ENCODE data around the gene ERC1. TPM values are rescaled to one million over a fixed set of nuclear protein-coding genes. Genes with fewer than 3 reads are reported as not detected.

The ERC1 gene
- total RNA-seq, 2 experiments from 2014 or later, result 24.7 to 31.9 TPM

DNA sequence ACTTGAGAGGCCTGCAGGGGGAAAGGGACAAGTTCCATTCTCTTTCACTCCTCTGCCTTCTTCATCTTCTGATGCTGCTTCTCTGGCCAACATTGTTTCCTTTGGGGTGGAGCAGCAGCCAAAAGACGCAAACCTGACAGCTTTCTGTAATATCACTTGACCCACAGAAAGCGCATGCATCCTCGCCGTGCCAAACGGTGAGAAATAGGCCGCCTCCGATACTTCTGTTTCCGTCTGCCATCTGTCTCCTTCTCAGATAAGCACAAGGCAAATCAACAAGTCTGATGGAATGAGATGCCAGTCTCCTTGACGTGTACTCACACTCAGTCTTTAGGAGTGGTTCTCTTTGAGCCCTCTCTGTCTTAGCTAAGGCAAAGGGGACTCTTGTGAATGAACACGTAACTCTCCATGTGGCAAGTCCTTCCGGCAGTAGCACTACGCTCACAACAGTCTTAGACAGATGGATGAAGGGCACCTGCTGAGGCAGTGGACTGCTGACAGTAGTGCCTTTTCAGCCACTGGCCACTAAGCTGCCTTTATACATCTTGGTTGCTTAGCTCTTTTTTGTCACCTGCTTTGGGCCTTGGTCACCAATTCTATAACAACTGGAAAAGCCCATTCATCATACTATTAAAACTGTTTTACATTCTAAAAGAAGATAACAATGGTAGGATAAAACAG, 389.3 kb downstream of the ERC1 start:
- ATAC-seq, result no peak
- Mint-ChIP-seq H3K9me3 (ENCODE audit: low read depth) (no peaks in the 10 kb centered on the region), H3K4me3 (no peak overlapping the region), H3K27me3 (no peaks in the 10 kb centered on the region), H3K4me1 (no peaks in the 10 kb centered on the region), H3K27ac (no peak overlapping the region), H3K36me3 (ENCODE audit: low read depth) (peaks cover 5% of the 10 kb centered on the region)
- intact Hi-C loops (cut with DNase I, micrococcal nuclease), result no loop called here
- POLR2A ChIA-PET, result no interaction called here
- no peak for DNase-seq
- CTCF ChIA-PET, result interaction anchor here (0.9 kb wide), 1 partner anchor 16 kb away, joined by 3 read pairs; no protein-coding TSS in a partner anchor

- no peak for ATAC-seq
- Mint-ChIP-seq H3K4me3 (no peak overlapping the region), H3K36me3 (ENCODE audit: low read depth) (no peaks in the 10 kb centered on the region), H3K4me1 (no peaks in the 10 kb centered on the region), H3K27me3 (no peaks in the 10 kb centered on the region), H3K9me3 (ENCODE audit: low read depth) (no peaks in the 10 kb centered on the region), H3K27ac (no peak overlapping the region)
- CTCF ChIA-PET, result no interaction called here
- POLR2A ChIA-PET, result no interaction called here
- intact Hi-C loops (cut with DNase I, micrococcal nuclease), result no loop called here
- DNase-seq, result no peak
These were observed 391.1 kb downstream of the ERC1 start for GRCh38 chr12:1382151-1382550.

DNA sequence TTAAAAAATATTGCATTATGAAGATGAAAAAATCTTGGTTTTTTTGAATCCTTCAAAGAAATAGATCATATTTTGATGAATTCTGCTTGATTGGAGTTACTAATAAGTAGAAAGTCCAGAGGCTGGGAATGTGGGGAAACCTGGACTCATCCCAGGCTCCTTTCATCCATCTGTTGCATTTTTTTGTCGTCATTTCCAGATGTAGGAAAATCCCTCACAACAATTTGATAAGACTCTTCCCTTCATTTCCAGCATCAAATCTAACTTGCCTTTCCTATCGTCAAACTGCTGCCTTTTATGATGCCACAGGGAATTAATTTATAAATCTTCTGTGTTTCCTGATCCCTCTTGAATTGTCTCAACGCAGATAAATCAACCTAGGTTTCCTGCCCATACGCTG, 391.8 kb downstream of the ERC1 start:
- Mint-ChIP-seq H3K9me3 (ENCODE audit: low read depth) (no peaks in the 10 kb centered on the region), H3K4me1 (no peaks in the 10 kb centered on the region), H3K36me3 (ENCODE audit: low read depth) (no peaks in the 10 kb centered on the region), H3K27me3 (no peaks in the 10 kb centered on the region), H3K4me3 (no peak overlapping the region), H3K27ac (no peak overlapping the region)
- ChIA-PET CTCF (interaction anchor here (1.0 kb wide), 1 partner anchor 290 kb away, joined by 3 read pairs; no protein-coding TSS in a partner anchor), POLR2A (no interaction called here)
- intact Hi-C loops (cut with DNase I, micrococcal nuclease), result no loop called here
- ATAC-seq, result no peak
- no peak for DNase-seq

- POLR2A ChIA-PET, result no interaction called here
- no peaks in the 10 kb centered on the region for H3K9me3 Mint-ChIP-seq (ENCODE audit: low read depth)
- ATAC-seq (no peak), DNase-seq (no peak)
- H3K4me1 Mint-ChIP-seq, result no peaks in the 10 kb centered on the region
- intact Hi-C loops (cut with DNase I, micrococcal nuclease), result no loop called here
- H3K27me3 Mint-ChIP-seq, result no peaks in the 10 kb centered on the region
- H3K4me3 Mint-ChIP-seq, result no peak overlapping the region
- CTCF ChIA-PET, result interaction anchor here (0.9 to 1.3 kb wide), 3 partner anchors 199 to 291 kb away, joined by 3 read pairs; no protein-coding TSS in a partner anchor
- H3K36me3 Mint-ChIP-seq (ENCODE audit: low read depth), result no peaks in the 10 kb centered on the region
- H3K27ac Mint-ChIP-seq, result no peak overlapping the region
These were observed 392.7 kb downstream of the ERC1 start for GRCh38 chr12:1383758-1384157.

DNA sequence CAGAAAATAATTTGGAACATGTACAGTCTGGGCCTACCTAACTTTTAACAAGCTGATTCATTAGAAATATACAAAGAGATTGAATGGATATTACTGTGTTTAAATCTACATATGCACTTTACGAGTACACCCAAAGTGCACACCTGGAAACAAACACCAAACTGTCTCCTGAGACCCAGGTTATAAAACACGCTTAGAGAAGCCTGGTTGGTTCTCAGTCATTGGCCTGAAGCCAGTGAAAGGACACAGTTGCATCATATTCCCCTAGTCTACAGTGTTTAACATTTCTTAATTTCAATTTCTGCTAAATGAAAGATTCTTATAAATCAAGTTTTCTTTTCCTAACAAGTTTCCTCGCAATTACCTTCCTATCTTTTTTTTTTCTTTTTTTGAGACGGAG, 393.9 kb downstream of the ERC1 start:
- CTCF ChIA-PET, result interaction anchor here (1.0 kb wide), 2 partner anchors 12 kb away, joined by 3 to 4 read pairs; no protein-coding TSS in a partner anchor
- Mint-ChIP-seq H3K27ac (no peak overlapping the region), H3K4me1 (no peaks in the 10 kb centered on the region), H3K36me3 (ENCODE audit: low read depth) (no peaks in the 10 kb centered on the region), H3K4me3 (no peak overlapping the region), H3K9me3 (ENCODE audit: low read depth) (no peaks in the 10 kb centered on the region), H3K27me3 (no peaks in the 10 kb centered on the region)
- ATAC-seq (no peak), DNase-seq (no peak)
- intact Hi-C loops (cut with DNase I, micrococcal nuclease), result no loop called here
- POLR2A ChIA-PET, result no interaction called here

DNA sequence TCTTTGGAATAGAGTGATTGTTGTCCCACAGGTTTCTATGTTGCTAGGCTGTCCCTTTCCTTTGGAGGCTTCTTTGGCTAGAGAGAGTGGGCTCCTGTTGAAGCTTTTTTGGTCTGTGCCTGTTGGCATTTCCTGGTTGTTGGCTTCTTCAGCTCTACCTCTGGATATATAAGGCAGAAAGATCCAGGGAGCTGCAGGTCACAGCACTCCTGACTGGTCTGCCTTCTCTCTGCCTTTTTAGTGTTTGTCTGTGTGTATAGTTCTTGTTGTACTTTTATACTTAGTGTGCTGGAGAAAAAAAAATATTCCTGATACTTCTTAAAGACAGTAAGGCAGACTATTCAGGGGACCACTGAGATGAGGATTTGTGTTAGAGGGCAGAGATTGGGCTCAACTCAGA, 400.7 kb downstream of the ERC1 start:
- Mint-ChIP-seq H3K36me3 (ENCODE audit: low read depth) (peaks cover 12% of the 10 kb centered on the region), H3K4me3 (no peak overlapping the region), H3K27me3 (no peaks in the 10 kb centered on the region), H3K4me1 (no peaks in the 10 kb centered on the region), H3K27ac (no peak overlapping the region), H3K9me3 (ENCODE audit: low read depth) (peaks cover 3% of the 10 kb centered on the region)
- DNase-seq, result no peak
- CTCF ChIA-PET, result no interaction called here
- no peak for ATAC-seq
- intact Hi-C loops (cut with DNase I, micrococcal nuclease), result no loop called here
- POLR2A ChIA-PET, result no interaction called here

DNA sequence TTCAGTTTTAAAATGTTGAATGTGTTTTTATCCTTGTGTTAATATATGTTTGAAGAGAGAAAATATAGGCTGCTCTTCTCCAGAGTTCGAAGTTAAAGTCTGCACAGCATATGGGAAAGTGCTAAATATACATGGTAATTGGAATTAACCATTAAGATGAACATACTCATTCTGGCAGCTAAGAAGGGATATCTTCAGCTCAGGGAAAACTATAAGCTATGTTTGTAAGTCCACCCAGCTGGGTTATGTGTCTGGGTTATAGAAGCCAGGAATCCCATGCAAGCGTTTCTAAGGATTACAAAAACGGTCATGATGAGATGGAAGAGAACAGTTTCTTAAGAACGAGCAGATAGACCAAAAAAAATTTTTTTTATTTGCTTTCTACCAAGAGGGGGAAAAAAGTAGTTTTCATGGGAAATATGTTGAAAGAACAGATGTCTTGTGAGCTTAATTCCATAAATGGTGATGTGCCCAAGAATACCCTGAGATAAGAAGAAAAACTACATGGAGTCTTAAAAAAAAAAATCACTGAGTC, 404.5 kb downstream of the ERC1 start:
- CTCF ChIA-PET, result interaction anchor here (0.6 to 1.7 kb wide), 5 partner anchors 17 to 278 kb away, joined by 3 to 5 read pairs (median 3); no protein-coding TSS in a partner anchor
- intact Hi-C loops (cut with DNase I, micrococcal nuclease), result no loop called here
- peaks cover 3% of the 10 kb centered on the region for H3K9me3 Mint-ChIP-seq (ENCODE audit: low read depth)
- POLR2A ChIA-PET, result no interaction called here
- H3K4me3 Mint-ChIP-seq, result no peak overlapping the region
- DNase-seq (no peak), ATAC-seq (no peak)
- H3K36me3 Mint-ChIP-seq (ENCODE audit: low read depth), result peaks cover 14% of the 10 kb centered on the region
- H3K4me1 Mint-ChIP-seq, result no peaks in the 10 kb centered on the region
- no peaks in the 10 kb centered on the region for H3K27me3 Mint-ChIP-seq
- no peak overlapping the region for H3K27ac Mint-ChIP-seq

DNA sequence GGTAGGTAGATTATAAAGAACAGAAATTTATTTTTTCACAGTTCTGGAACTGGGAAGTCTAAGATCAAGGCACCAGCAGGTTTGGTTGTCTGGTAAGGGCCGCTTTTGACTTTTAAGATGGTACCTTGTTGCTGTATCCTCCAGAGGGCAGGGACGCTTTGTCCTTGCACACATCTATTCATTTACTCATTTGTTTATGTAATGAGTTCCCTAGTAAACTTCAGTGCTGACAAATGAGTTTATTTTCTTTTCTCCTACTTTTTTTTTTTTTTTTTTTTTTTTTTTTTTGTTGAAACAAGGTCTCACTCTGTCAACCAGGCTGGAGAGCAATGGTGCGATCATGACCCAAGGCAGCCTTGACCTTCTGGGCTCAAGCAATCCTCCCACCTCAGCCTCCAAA, 407.6 kb downstream of the ERC1 start:
- Mint-ChIP-seq H3K27ac (no peak overlapping the region), H3K9me3 (ENCODE audit: low read depth) (no peaks in the 10 kb centered on the region), H3K27me3 (no peaks in the 10 kb centered on the region), H3K4me1 (no peaks in the 10 kb centered on the region), H3K4me3 (no peak overlapping the region), H3K36me3 (ENCODE audit: low read depth) (peaks cover 5% of the 10 kb centered on the region)
- CTCF ChIA-PET, result no interaction called here
- ATAC-seq, result no peak
- DNase-seq, result no peak
- POLR2A ChIA-PET, result no interaction called here
- intact Hi-C loops (cut with DNase I, micrococcal nuclease), result no loop called here

DNA sequence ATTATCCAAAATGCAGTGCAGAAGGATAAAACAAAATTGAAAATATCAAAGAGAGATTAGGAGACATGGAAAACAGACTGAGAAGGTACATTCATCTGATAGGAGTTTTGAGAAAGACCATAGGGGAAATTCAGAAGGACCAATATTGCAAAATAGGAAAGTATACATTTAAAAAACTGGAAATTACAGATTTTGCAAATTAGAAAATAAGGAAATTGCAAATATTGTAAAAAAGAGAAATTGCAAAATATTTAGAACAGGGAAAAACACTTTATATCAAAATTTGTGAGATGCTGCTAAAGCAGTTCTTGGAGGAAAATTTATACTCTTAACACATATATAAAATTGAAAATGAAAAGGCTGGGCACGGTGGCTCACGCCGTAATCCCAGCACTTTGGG, 410.9 kb downstream of the ERC1 start:
- ATAC-seq (no peak), DNase-seq (no peak)
- Mint-ChIP-seq H3K27me3 (no peaks in the 10 kb centered on the region), H3K4me3 (no peak overlapping the region), H3K36me3 (ENCODE audit: low read depth) (peaks cover 2% of the 10 kb centered on the region), H3K9me3 (ENCODE audit: low read depth) (no peaks in the 10 kb centered on the region), H3K27ac (no peak overlapping the region), H3K4me1 (no peaks in the 10 kb centered on the region)
- ChIA-PET POLR2A (no interaction called here), CTCF (interaction anchor here (0.8 kb wide), 1 partner anchor 275 kb away, joined by 3 read pairs; no protein-coding TSS in a partner anchor)
- intact Hi-C loops (cut with DNase I, micrococcal nuclease), result no loop called here

GRCh38 chr12:1403417-1403816, 412.4 kb downstream of the ERC1 start:
- H3K27me3 Mint-ChIP-seq, result no peaks in the 10 kb centered on the region
- ATAC-seq (no peak), DNase-seq (no peak)
- H3K4me3 Mint-ChIP-seq, result no peak overlapping the region
- intact Hi-C loops (cut with DNase I, micrococcal nuclease), result no loop called here
- H3K9me3 Mint-ChIP-seq (ENCODE audit: low read depth), result no peaks in the 10 kb centered on the region
- ChIA-PET POLR2A (no interaction called here), CTCF (interaction anchor here (1.0 to 1.1 kb wide), 2 partner anchors 180 to 285 kb away, joined by 3 read pairs; no protein-coding TSS in a partner anchor)
- H3K36me3 Mint-ChIP-seq (ENCODE audit: low read depth), result peaks cover 2% of the 10 kb centered on the region
- no peak overlapping the region for H3K27ac Mint-ChIP-seq
- H3K4me1 Mint-ChIP-seq, result no peaks in the 10 kb centered on the region

DNA sequence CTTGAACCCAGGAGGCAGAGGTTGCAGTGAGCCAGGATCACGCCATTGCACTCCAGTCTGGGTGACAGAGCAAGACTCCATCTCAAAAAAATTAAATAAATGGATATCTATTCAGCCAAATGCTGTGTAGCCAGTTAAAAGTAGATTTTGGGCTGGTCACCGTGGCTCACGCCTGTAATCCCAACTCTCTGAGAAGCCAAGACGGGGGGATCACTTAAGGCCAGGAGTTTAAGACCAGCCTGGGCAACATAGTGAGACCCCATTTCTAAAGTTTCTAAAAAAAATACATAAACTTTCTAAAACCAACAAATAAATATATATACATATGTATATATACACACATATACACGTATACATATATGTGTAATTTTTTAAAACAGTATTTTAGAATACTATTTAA, 414.6 kb downstream of the ERC1 start:
- no peaks in the 10 kb centered on the region for H3K9me3 Mint-ChIP-seq (ENCODE audit: low read depth)
- no peak overlapping the region for H3K4me3 Mint-ChIP-seq
- no peaks in the 10 kb centered on the region for H3K4me1 Mint-ChIP-seq
- intact Hi-C loops (cut with DNase I, micrococcal nuclease), result no loop called here
- no peak for DNase-seq
- peaks cover 11% of the 10 kb centered on the region for H3K36me3 Mint-ChIP-seq (ENCODE audit: low read depth)
- ATAC-seq, result no peak
- CTCF ChIA-PET, result interaction anchor here (0.6 to 1.5 kb wide), 3 partner anchors 34 to 334 kb away, joined by 3 to 4 read pairs (median 4); no protein-coding TSS in a partner anchor
- no peak overlapping the region for H3K27ac Mint-ChIP-seq
- H3K27me3 Mint-ChIP-seq, result no peaks in the 10 kb centered on the region
- POLR2A ChIA-PET, result no interaction called here

DNA sequence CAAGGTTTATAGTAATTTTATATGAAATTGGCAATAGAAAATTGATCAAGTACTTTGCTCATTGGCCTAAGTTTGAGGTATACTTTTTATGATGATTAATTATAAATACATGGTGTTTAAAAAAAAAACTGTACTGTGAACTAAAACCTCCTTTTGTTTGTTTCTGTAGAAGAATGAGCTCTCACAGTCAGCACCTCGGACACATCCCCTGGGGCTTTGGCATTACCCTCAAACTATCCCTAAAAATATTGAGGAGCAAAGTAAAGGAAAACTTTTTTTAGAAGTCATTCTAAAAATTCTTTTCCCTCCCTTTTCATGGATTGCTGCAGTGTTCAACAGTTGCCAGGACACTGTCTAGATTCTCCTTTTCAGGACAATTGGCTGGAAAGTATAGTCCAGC, 419.8 kb downstream of the ERC1 start:
- intact Hi-C loops (cut with DNase I, micrococcal nuclease), result no loop called here
- Mint-ChIP-seq H3K4me1 (no peaks in the 10 kb centered on the region), H3K9me3 (ENCODE audit: low read depth) (no peaks in the 10 kb centered on the region), H3K36me3 (ENCODE audit: low read depth) (peaks cover 20% of the 10 kb centered on the region), H3K27ac (no peak overlapping the region), H3K4me3 (no peak overlapping the region), H3K27me3 (no peaks in the 10 kb centered on the region)
- ChIA-PET CTCF (no interaction called here), POLR2A (no interaction called here)
- ATAC-seq (no peak), DNase-seq (no peak)
